ENCODE measurements around the gene MAP1B.

Gene MAP1B

DNA sequence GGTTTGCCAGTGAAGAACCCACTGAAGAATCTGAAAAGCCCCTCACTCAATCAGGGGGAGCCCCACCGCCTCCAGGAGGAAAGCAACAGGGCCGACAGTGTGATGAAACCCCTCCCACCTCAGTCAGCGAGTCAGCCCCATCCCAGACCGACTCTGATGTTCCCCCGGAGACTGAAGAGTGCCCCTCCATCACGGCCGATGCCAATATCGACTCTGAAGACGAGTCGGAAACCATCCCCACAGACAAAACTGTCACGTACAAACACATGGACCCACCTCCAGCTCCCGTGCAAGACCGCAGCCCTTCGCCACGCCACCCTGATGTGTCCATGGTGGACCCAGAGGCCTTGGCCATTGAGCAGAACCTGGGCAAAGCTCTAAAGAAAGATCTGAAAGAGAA, 92.4 kb downstream of the MAP1B start:
- DNase-seq = no peak

DNA sequence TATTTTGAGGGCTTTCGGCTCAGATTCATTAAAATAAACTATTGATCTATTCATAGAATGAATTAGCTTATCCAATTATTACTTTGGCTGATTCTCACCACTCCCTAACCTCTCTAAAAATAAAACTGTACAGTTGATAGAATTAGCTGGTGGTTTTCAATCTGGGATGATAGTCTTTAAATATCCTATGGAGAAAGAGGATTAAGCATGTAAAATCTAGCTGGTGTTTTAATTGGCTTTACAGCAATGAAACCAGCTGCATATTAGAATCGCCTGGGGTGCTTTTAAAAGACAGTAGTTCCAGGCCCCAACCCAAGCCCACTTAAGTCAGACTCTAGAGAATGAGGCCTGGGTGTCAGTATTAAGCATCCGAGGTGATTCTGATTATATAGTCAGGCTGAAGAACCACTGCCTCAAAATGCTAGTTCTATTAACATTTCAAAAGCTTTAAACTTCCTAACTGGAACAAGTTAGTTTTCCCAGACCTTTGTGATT, 95.1 kb downstream of the MAP1B start:
- DNase-seq = no peak

DNA sequence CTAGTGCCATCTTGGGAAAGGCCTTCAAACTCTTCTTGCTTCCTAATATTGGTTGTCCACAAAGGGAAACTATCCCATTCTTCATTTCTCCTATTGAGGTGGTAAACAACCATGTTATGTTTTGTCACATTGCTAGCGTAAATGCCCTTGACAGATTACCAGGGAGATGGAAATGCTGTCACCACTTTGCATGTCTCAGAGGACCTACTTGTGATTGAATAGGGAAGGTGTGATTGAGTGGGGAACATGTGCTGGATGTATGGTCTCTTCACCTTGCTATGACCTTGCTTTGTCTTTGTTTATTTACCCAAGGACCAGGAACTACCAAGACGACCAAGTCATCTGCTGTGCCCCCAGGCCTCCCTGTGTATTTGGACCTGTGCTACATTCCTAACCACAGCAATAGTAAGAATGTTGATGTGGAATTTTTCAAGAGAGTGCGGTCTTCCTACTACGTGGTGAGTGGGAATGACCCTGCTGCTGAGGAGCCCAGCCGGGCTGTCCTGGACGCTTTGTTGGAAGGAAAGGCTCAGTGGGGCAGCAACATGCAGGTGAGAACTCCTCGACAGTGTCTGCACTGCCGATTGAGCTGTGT, 96.1 kb downstream of the MAP1B start:
- DNase-seq = no peak

DNA sequence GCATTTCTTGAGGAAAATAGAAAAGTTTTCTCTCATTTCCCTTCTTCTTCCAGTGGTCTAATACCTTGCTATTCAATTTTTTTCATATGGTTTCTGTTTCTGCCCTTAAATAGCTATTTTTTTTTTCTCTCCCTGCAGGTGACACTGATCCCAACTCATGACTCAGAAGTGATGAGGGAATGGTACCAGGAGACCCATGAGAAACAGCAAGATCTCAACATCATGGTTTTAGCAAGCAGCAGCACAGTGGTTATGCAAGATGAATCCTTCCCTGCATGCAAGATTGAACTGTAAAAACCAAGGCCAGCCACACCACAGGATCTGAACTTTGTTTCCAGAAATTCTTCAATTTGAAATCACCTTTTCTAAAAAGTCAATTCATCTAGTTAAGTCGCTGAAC, 97.7 kb downstream of the MAP1B start:
- no peak for DNase-seq

DNA sequence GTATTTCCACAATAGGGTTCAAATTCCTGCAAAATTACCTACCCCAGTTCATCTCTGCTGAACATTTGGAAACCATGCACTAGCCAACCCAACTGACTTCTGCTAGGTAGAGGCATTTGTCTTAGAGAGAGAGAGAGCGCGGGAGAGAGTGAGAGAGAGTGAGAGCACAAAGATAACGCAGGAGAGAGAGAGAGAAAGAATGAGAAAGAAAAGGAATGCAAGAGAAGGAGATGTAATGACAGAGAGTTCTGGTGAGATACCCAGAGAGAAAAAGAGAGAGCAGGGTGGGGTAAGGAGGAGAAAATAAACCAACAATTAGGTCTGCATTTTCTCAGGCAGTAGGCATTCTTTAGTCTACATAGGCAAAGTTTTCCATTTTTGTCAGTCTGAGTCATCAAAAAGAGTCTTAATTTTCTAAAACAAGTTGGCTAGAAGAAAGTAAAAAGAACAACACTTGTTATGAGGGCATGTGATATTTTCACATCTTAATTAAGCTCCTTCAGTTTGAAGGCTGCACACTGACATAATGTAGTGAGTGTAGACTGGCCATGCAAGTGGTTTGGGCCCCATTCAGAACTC, 98.2 kb downstream of the MAP1B start:
- DNase-seq = no peak

DNA sequence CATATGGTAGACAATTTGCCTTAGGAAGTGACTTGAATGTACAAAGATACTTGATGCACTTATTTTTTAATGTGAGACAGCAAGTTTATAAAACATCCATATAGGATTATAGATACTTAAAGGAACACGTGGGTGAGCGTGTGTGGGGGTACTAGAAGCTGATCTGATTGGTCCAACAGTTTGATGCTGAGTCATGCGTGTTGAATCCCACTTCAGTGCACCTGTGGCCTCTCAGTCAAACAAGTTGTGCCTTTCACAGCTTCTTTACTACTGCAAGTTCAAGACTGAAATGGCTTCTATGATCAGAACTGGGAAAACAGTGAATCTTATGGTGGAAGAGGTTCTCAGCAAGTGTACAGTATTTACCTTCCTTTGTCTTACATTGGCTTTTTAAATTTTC, 98.9 kb downstream of the MAP1B start:
- DNase-seq = no peak

DNA sequence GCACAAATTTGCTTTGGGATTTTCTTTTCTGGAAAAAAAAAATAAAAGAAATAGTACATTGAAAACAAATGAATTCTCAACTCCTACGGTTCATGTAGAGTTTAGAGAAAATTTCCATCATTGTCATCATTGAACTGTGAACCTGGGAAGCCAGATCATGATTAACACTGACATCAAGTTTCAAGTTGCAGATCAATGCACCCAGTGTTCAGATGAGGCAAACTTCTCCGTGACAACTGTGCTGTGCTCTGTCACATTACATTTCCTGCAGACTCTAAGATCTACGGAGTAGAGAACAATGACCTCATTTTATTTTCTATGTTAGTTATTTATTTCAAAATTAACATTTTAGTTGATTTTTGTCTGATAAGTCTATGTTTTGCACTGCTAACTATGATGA, 99.7 kb downstream of the MAP1B start:
- no peak for DNase-seq

DNA sequence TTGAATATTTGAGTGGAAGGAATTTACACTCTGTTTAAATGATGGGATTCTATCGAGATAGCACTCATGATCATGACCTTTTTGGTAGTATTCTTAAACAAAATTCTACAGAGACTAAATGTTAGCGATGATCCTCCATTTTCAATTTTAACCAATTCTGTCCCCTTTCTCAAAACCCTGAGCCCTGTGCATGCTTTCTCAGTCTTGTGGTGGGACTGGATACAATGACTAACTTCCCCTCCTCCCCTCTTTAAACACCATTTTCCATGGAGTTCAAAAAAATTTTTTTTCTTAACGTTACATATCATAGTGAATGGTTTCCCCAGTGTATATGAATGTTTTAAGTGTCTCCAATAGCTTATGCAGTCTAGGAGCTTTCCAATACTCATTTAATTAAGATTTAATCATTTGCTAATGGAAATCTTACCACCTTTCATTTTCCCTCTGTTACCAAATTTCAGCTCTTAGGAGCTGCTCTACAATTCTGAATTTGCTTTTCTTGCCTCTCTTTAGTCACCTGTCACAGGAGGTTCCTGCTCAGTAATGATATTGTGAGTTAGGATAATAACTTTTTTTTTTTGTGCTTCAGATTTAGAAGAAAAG, 101.2 kb downstream of the MAP1B start:
- no peak for DNase-seq

DNA sequence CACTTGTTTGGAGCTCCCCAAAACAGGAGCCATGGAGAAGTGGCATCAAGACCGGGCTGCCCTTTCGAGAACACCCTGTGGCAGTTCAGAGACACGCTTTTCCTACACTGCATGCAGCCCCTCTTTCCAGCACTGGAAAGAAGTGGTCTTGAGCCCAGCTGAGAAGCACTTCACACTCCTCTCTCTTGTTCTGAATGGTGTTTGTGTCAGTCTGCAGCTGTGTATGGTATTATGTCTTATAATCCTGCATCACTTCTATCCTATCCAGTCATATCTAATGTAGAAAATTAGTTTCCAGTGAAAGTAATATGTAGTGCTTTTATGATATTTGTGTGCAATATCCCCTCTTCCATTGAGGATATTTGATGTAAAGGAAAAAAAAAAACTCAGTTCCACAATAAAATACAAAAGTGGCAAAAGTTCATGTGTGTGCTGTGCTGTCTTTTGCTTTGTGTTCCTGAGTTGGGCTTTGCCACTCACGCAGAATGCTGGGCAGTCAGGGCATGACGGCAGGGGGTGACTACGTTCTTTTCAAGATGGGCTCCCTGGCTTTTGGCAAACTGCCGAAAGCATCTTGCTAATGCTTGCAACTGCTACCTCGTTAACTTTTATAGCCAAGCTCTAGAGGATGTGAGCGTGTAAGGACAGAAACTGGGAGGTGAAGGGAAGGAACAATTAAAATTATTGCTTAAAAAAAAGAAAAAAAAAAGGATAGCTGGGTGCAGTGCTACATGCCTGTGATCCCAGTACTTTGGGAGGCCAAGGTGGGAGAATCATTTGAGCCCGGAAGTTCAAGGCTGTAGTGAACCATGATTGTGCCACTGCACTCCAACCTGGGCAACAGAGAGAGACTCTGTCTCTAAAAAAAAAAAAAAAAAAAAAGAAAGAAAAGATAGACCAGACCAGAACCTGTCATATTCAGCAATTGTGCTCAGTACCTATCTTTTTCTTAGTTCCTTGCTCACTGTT, 102.2 kb downstream of the MAP1B start:
- no peak for DNase-seq

DNA sequence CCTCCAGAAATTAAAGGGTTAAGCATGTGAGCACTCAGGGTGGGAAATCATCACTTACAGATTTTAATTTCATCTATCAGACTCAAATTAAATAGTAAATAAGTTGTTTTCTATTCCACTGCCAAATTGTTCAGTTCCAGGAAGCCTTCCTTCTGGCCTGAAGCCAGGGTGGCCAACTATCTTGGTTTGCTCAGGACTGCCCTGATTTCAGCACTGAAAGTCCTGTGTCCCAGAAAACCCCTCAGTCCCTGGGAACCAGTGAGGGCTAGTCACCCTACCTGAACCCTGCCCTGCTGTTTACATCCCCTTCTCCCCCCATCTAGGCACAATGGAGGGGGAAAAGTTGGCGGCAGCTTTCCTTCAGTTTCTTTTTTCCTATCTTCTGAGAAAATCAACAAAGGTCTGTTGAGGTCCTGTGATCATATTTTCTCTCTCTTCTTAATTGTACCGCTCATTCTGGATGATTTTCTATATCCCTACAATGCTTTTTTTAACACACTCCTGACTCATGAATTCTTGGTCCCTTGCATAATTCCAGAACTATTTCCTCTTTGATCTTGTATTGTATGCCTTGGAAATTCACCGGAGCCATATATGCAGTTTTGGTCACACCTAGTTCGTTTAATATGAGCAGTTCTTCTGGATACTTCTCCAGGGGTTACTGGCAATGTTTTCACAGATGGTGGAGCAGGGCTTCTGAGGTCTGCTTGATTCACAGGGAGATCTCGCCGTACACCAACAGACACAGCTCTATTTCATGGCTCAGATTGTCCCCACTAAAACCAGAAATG, 103.8 kb downstream of the MAP1B start:
- DNase-seq = no peak

DNA sequence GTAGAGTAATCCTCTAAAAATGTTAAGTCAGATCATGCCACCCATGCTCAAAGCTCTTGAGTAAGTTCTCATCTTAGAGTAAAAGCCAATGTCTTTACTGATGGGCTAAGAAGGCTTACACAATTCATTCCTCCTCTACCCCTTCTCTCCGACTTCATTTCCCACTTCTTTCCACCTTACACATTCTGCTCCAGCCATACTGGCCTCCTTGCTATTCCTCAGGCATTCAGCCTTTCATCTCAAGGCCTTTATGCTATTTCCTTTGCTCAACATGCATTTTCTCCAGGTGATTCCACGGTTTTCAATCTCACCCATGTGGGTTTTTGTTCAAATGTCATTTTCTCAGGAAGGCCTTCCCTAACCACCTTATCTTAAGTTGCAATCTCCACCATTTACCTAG, 104.9 kb downstream of the MAP1B start:
- DNase-seq = no peak

DNA sequence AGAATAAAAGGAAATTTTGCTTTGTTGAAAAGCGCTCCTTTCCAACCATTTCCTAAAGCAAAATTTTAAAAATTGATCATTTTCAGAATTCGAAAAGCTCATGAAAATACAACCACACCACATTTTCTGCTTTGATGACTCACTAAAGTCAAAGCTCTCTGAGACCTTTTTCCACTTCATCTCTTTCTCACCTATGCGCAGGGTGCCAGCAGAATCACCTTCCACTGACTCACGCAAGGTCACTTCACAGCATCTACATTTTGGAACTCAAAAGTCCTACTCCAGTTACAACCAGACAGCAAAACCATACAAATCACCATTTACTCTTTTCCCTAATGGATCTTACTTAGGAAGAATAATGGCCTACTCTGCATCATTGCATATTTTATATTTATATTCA, 106.2 kb downstream of the MAP1B start:
- no peak for DNase-seq

DNA sequence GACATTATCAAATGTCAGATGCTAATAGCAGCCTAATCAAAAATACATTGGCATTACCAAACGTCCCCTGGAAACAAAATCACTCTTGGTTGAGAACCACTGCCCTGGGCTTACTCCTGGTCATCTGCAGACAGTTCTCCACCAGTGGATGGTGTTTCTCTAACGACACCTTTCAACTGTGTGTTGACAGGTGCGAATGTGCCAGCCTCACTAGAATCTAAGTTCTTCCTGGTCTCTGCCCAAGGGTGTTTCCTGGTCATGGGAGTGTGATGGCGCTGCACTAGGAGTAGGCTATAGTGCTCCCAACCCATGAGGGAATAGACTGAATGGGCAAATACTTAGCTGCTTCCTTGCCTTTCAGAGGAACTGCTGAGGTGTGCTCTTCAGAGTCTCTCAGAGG, 106.9 kb downstream of the MAP1B start:
- DNase-seq = no peak

DNA sequence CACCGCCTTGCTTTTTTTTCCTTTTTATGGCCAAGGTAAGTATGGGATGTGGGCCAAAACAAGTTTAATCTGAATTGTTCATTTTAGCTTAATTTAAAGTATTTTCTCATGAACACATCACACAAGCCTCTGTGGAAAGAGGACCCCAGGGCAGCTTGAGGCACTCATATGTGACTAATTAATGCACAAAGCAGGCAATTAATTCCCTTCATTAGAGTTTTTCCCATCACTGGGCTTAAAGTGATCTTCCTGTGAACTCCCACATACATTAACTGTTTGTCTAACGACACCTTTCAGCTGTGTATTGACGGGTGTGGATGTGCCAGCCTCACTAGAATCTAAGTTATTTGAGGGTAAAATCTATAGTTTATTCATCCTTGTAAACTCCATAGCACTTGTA, 109.5 kb downstream of the MAP1B start:
- no peak for DNase-seq

DNA sequence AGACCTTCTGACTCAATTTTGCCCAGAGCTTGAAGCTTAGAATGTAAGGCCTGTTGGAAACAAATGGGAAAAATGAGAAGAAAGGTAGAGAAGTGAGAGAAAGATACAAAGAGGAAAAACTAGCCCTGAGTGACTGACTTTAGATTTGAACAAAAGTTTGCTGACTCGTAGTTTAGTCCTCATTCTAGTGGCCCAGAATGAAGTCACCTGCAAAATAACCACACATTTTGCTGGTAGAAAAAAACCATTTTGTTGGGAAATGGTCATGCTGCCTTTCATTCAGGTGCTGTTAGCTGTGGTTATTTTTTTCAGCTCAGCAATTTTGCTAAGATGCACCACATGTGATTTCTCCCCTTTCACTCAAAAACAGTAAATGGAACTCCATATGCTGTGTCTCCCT, 113.8 kb downstream of the MAP1B start:
- no peak for DNase-seq

DNA sequence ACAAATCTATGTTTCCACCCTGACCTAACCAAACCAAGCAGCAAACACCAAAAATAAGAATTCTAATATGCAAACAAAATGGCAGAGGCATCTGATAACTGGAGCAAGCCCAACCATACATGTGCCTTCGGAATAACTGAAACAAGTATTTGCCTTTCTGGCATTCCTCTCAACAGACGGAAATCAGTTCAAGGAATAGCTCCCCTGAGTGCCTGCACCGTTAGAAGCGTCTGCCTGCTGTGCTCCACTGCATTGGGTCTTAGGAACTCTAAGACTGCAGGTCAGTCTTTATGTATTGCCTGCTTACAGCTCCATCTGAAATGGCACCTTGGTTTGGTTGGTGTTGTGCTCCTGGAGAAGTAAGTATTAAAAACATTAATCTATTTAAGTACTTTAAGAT, 114.3 kb downstream of the MAP1B start:
- DNase-seq = no peak

DNA sequence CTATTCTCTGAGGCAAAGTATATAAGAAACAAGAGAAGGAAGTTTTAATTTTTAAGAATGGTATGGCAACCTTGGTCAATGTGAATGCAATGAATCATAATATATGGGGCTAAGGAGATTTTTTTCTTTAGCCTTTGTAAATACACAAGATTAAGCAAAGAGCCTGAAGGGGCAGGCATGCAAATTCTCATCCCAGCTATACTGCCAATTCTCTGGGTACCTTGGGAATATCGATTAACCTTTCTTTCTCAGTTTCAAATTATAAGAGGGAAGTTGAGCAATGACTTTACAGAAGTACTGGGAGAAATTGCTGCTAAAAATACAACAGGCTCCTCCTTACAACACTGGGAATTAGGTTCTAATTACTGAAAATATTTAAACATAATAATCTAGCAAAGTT, 115.2 kb downstream of the MAP1B start:
- no peak for DNase-seq

DNA sequence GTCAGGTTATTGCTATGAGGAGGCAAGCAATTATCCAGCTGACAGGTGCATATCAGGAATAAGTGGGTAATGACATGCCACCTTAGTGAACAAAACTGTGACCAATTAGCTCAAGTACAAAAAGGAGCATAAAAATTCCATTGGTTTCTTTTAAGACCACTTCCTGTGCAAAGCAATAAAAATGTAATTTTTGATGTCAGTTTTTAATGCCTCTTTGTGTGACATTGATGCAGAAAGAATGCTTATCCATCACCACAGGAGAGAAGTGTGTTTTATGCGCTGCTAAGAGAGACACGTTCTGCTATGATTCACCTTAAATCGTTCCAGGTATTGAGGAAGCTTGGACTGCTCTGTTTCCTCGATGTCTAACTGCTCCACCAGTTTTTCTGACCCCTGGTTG, 116.1 kb downstream of the MAP1B start:
- DNase-seq = no peak

DNA sequence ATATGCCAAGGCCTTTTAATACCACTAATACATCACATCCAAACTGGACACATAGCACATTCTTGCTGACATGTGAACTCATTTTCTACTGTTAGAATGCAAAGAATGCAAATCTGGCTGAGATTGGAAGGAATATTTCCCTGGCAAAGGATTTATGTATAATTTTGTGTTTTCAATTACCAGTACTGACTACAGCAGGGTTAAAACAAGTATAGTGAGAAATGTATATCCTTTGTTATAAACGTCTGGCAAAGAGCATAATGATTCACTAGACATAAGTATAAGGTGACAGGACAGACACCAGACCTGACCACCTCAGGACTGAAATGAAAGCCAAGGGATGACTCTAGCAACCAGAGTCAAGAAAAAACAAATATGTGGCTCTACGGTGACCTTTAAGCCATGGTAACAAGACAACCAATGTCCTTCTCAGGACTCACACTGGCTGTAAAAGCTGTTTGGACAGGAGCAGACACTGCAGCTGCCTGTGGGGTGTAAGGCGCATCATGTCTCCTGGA, 117.7 kb downstream of the MAP1B start:
- DNase-seq = no peak

DNA sequence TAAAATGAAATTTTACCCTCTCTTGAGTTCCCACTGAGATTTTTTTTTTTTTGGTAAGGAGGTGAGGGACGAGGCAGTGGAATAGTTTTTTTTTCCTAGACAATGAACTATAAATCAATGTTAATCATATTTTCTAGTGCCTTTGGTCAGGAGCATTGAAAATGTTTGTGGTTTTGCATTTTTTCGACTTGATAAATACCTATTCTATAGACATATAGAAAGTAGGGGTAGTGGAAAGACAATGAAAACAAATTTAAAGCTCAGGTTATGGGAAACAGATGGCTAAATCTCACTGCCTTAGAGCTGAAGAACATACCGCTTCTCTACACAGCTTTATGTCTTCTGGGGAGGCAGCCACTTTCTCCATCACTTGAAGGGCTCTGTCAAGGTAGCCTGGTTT, 118.5 kb downstream of the MAP1B start:
- DNase-seq = no peak

DNA sequence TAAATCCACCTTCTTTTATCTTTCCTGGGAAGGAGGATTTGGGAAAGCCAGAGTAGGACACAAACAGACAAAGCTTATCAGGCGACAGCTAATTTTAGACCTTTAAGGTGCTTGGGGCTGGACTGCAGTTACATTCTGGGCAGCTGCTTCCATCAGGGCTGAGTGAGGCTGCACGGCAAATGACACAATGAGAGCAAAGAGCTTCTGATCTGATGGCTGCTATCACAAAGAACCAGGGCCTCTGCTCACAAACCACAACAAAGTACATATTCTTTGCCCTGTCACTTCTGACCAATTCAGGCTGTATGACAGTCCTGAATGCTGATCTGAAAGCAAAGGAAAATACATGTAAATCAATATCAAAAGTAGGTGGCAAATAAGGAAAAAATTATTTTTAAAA, 119.7 kb downstream of the MAP1B start:
- DNase-seq = no peak

DNA sequence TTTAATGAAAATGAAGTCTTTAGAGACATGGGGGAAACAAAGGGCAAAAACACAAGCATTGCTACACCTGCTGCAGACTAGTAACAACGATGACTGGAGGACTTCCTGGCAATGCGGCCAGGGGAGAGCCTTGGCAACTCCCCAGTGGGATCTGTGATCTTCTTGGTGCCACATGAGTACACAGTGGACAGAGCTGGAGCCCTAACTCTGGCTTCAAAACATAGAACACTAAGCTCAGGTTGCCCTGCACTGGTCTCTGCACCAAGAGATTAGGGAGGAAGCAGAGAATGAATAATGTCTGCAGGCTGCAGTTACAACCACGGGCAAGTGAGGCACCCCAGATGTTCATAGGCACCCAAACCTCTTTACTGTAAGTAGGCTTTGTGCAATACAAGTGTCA, 121.7 kb downstream of the MAP1B start:
- no peak for DNase-seq
